ENCODE data around the gene NGEF. TPM values are rescaled to one million over a fixed set of nuclear protein-coding genes. Genes with fewer than 3 reads are reported as not detected.

NGEF gene
- total RNA-seq, 2 experiments from 2014 or later = not detected

- CTCF ChIA-PET = no interaction called here
These were observed 10.0 kb downstream of the NGEF start for GRCh38 chr2:233002829-233003657.

DNA sequence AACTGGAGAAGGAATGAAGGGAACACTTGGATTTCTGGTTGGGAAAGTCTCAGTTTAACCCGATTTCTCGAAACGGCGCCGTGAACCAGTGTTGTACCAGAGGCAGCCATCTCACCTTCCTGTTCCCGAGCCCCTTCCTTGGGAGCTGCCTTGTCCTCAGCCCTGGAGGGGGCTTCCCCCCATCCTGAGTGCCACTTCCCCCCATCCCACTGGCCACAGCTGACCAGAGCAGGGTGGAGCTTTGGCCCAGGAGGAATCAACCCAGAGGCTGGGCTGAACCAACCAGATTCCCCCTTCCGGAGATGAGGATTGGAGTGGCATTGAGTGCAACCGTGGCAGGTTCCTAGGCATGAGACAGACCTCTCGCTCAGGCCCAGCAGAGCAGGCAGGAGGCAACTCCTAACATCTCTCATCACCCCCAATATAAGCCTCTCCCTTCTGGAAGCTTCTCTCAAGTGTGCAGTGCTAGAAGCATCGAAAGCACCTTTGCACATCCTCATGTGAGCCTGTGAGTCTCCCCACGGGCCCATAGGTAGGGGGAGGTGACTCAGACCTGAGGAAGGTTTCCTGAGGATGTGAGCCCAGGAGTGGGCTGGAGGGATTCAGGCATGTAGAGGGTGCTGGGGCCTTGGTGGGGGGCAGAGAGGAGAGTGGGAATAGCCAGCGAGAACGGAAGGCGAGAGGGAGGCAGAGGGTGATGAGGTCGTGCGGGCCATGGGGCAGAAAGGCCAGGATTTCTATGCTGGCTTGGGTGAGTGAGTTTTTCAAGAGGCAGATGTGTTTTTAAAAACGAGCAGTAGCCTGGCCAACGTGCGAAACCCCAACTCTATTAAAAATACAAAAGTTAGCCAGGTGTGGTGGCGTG lies 11.9 kb downstream of the NGEF start:
- H3K27me3 Mint-ChIP-seq = no peaks in the 10 kb centered on the region
- no peak for DNase-seq
- no peak overlapping the region for H3K4me3 Mint-ChIP-seq
- Histone ChIP-seq H3K9me3 (ENCODE audit: control insufficient read depth in 1 of 2, insufficient read depth in 1 of 2, low read length in 2 of 2) (no peaks in the 10 kb centered on the region), H3K36me3 (ENCODE audit: insufficient read depth, low read length) (no peaks in the 10 kb centered on the region), H3K27ac (ENCODE audit: low read depth in 1 of 2, low read length in 2 of 2) (no peak overlapping the region), H3K27me3 (ENCODE audit: control insufficient read depth in 1 of 2, insufficient read depth in 2 of 2, low read length in 2 of 2) (no peaks in the 10 kb centered on the region), H3K4me1 (ENCODE audit: insufficient read depth, low read length) (no peaks in the 10 kb centered on the region), H3K4me3 (ENCODE audit: low read length) (no peak overlapping the region)
- H3K36me3 Mint-ChIP-seq (ENCODE audit: low read depth) = no peaks in the 10 kb centered on the region
- ATAC-seq (ENCODE audit: poor library complexity) = no peak
- POLR2A ChIA-PET = no interaction called here
- intact Hi-C loops (cut with DNase I, micrococcal nuclease) = no loop called here
- no peaks in the 10 kb centered on the region for H3K9me3 Mint-ChIP-seq
- no peaks in the 10 kb centered on the region for H3K4me1 Mint-ChIP-seq (ENCODE audit: low read depth)
- TF ChIP-seq CTCF (IDR thresholded peaks at IDR 0.05) = no peak
- H3K27ac Mint-ChIP-seq = no peak overlapping the region
- CTCF ChIA-PET = interaction anchor here (1.1 kb wide), 1 partner anchor 100 kb away, joined by 3 read pairs; no protein-coding TSS in a partner anchor

More at GRCh38 chr2:233002829-233003657, 10.0 kb downstream of the NGEF start:
- H3K4me3 ChIP-seq (ENCODE audit: low read length) = no peak overlapping the region
- no peaks in the 10 kb centered on the region for H3K36me3 ChIP-seq (ENCODE audit: insufficient read depth, low read length)
- no peak for ATAC-seq (ENCODE audit: poor library complexity)
- POLR2A ChIA-PET = no interaction called here
- Mint-ChIP-seq H3K36me3 (ENCODE audit: low read depth) (no peaks in the 10 kb centered on the region), H3K9me3 (no peaks in the 10 kb centered on the region), H3K4me3 (no peak overlapping the region), H3K27ac (no peak overlapping the region), H3K27me3 (no peaks in the 10 kb centered on the region), H3K4me1 (ENCODE audit: low read depth) (no peaks in the 10 kb centered on the region)
- DNase-seq = no peak
- intact Hi-C loops (cut with DNase I, micrococcal nuclease) = no loop called here
- no peaks in the 10 kb centered on the region for H3K4me1 ChIP-seq (ENCODE audit: insufficient read depth, low read length)
- no peaks in the 10 kb centered on the region for H3K27me3 ChIP-seq (ENCODE audit: control insufficient read depth in 1 of 2, insufficient read depth in 2 of 2, low read length in 2 of 2)
- no peaks in the 10 kb centered on the region for H3K9me3 ChIP-seq (ENCODE audit: control insufficient read depth in 1 of 2, insufficient read depth in 1 of 2, low read length in 2 of 2)
- no peak for TF ChIP-seq CTCF (IDR thresholded peaks at IDR 0.05)
- no peak overlapping the region for H3K27ac ChIP-seq (ENCODE audit: low read depth in 1 of 2, low read length in 2 of 2)

GRCh38 chr2:232999354-232999753 lies 13.7 kb downstream of the NGEF start:
- Mint-ChIP-seq H3K4me1 (ENCODE audit: low read depth) (no peaks in the 10 kb centered on the region), H3K9me3 (no peaks in the 10 kb centered on the region), H3K4me3 (no peak overlapping the region), H3K27me3 (no peaks in the 10 kb centered on the region), H3K27ac (no peak overlapping the region), H3K36me3 (ENCODE audit: low read depth) (no peaks in the 10 kb centered on the region)
- Histone ChIP-seq H3K27ac (ENCODE audit: low read depth in 1 of 2, low read length in 2 of 2) (no peak overlapping the region), H3K4me1 (ENCODE audit: insufficient read depth, low read length) (no peaks in the 10 kb centered on the region), H3K4me3 (ENCODE audit: low read length) (no peak overlapping the region), H3K9me3 (ENCODE audit: control insufficient read depth in 1 of 2, insufficient read depth in 1 of 2, low read length in 2 of 2) (no peaks in the 10 kb centered on the region), H3K27me3 (ENCODE audit: control insufficient read depth in 1 of 2, insufficient read depth in 2 of 2, low read length in 2 of 2) (no peaks in the 10 kb centered on the region), H3K36me3 (ENCODE audit: insufficient read depth, low read length) (no peaks in the 10 kb centered on the region)
- ChIA-PET CTCF (no interaction called here), POLR2A (no interaction called here)
- ATAC-seq (ENCODE audit: poor library complexity) (no peak), DNase-seq (no peak)
- intact Hi-C loops (cut with DNase I, micrococcal nuclease) = no loop called here
- TF ChIP-seq CTCF (IDR thresholded peaks at IDR 0.05) = no peak

Data from CD4-positive, alpha-beta T cell (primary cell).